ENCODE data around the gene PATZ1. TPM values are rescaled to one million over a fixed set of nuclear protein-coding genes. Genes with fewer than 3 reads are reported as not detected.

Gene PATZ1
- total and polyA plus RNA-seq, 12 donors = 9.2 to 34.8 (median 25.1) TPM

DNA sequence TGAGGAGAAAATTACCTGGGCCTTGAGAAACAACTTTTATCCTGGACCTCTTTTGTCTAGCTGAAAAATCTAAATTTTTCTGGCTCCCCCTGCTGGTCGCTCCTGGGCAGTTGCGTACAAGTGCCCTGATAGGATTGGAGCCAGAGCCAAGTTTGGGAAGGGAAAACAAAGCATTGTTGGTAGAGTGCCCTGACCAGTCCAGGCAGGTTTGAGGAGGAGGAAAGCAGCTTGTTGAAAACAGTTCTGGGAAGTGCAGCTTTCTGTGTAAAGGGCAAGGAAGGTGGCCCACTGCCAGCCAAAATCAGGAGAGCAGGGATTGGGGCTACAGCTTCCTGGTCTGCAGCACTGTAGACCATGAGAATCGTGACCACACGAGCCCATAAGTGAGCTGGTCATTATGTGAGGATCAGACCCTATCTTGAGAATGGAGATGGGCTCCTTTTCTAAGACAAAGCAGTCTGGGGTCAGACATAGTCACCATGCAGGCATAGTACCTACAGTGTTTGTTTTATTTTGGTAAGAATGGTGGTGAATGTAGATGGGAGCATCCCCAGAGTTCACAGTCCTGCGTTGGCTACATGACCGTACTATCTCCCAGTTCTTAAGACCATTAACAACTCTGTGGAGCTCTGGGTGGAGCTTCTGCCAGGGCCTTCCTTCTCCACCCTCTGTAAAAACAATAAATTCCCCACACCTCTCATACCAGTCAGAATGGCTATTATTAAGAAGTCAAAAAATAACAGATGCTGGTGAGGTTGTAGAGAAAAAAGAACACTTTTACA is 32.6 kb downstream of the PATZ1 start:
- intact Hi-C loops (cut with DNase I) = no loop called here
- Histone ChIP-seq H3K4me1 (replicated peaks in 1 of 2) (peaks cover 4 to 5% of the 10 kb centered on the region in 2 donors), H3K36me3 (replicated peaks in 1 of 2) (no peaks in the 10 kb centered on the region), H3K27ac (peak overlapping the region in 2 of 5 donors; percentile 31 to 69), H3K4me3 (no peak overlapping the region), H3K27me3 (no peaks in the 10 kb centered on the region), H3K9me3 (replicated peaks in 1 of 3) (no peaks in the 10 kb centered on the region)
- 25 to 39% (median 31%) methylated on average over 6 of the region's 6 CpGs for WGBS, 4 donors
- TF ChIP-seq, protein P1, sequence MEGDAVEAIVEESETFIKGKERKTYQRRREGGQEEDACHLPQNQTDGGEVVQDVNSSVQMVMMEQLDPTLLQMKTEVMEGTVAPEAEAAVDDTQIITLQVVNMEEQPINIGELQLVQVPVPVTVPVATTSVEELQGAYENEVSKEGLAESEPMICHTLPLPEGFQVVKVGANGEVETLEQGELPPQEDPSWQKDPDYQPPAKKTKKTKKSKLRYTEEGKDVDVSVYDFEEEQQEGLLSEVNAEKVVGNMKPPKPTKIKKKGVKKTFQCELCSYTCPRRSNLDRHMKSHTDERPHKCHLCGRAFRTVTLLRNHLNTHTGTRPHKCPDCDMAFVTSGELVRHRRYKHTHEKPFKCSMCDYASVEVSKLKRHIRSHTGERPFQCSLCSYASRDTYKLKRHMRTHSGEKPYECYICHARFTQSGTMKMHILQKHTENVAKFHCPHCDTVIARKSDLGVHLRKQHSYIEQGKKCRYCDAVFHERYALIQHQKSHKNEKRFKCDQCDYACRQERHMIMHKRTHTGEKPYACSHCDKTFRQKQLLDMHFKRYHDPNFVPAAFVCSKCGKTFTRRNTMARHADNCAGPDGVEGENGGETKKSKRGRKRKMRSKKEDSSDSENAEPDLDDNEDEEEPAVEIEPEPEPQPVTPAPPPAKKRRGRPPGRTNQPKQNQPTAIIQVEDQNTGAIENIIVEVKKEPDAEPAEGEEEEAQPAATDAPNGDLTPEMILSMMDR (IDR thresholded peaks at IDR 0.05) = peak; percentile 73 to 92 (median 83)
- TF ChIP-seq POLR2A (IDR thresholded peaks at IDR 0.05) = peak in 1 of 2 donors; percentile 26
- DNase-seq = peak; percentile 81 to 93 (median 89)

DNA sequence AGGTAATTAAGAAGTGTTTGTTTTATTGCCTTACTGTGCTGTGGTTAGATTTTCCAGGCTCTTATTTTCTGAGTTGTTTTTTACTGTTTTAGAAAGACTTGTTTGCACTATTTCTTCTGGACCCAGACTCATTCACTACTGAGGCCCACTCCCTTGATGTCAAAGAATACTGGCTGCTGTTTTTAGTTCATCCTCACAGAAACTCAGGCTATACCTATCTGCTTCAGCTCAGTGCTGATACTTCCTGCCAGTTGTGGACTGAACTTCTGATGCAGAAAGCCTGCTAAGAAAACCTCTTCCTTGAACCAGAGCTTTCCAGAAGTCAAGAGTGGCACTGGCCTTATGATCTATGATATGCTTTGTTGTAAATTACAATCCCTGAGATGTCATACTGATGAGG is 38.0 kb downstream of the PATZ1 start:
- intact Hi-C loops (cut with DNase I) = no loop called here
- H3K27me3 ChIP-seq = no peaks in the 10 kb centered on the region
- H3K36me3 ChIP-seq (replicated peaks in 1 of 2) = no peaks in the 10 kb centered on the region
- H3K4me1 ChIP-seq (replicated peaks in 1 of 2) = no peaks in the 10 kb centered on the region
- no peak for TF ChIP-seq POLR2A (IDR thresholded peaks at IDR 0.05)
- TF ChIP-seq, protein P1 (IDR thresholded peaks at IDR 0.05) = no peak
- H3K9me3 ChIP-seq (replicated peaks in 1 of 3) = no peaks in the 10 kb centered on the region
- H3K4me3 ChIP-seq = no peak overlapping the region
- DNase-seq = no peak
- H3K27ac ChIP-seq = no peak overlapping the region

DNA sequence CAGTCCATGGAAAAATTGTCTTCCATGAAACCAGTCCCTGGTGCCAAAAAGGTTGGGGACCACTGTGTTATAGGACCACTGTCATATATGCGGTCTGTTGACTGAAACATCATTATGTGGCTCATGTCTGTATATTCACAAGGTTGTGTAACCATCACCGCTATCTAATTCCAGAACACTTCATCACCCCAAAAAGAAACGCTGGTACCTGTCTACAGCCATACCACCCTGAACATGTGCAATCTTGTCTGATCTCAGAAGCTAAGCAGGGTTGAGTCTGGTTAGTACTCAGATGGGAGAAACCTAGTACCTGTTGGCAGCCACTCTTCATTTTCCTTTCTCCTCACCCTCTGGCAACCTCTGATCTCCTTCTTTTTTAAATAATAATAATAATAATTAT is 41.0 kb downstream of the PATZ1 start:
- Histone ChIP-seq H3K9me3 (replicated peaks in 1 of 3) (no peaks in the 10 kb centered on the region), H3K27ac (no peak overlapping the region), H3K4me3 (no peak overlapping the region), H3K4me1 (replicated peaks in 1 of 2) (no peaks in the 10 kb centered on the region), H3K27me3 (no peaks in the 10 kb centered on the region), H3K36me3 (replicated peaks in 1 of 2) (no peaks in the 10 kb centered on the region)
- WGBS, 4 donors = 85 to 95% (median 92%) methylated on average over 3 of the region's 3 CpGs
- TF ChIP-seq, protein P1 (IDR thresholded peaks at IDR 0.05) = no peak
- no peak for TF ChIP-seq POLR2A (IDR thresholded peaks at IDR 0.05)
- no peak for DNase-seq
- intact Hi-C loops (cut with DNase I) = no loop called here

DNA sequence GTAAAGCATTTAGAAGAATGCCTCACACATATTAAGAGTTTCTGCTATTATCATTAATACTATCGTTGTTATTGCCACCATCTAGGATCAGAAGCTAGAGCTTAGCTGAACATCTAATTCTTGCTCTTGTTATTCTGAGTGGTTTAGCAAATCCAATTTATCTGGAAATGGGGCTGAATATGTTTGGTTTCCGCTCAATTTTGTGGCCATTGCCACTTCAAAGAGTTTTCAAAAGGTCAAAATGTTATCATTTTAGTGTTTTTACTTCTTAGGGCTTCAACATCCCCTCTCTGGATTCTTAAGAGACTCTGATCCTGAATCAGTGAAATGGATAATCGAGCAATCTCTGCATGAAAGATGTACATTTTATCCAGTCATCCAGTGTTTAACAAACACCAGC is 43.6 kb downstream of the PATZ1 start:
- no peaks in the 10 kb centered on the region for H3K27me3 ChIP-seq
- DNase-seq = no peak
- H3K4me3 ChIP-seq = no peak overlapping the region
- H3K9me3 ChIP-seq (replicated peaks in 1 of 3) = no peaks in the 10 kb centered on the region
- H3K27ac ChIP-seq = no peak overlapping the region
- intact Hi-C loops (cut with DNase I) = no loop called here
- no peak for TF ChIP-seq POLR2A (IDR thresholded peaks at IDR 0.05)
- TF ChIP-seq, protein P1 (IDR thresholded peaks at IDR 0.05) = no peak
- WGBS, 4 donors = 87 to 91% (median 89%) methylated on average over 3 of the region's 3 CpGs
- H3K4me1 ChIP-seq (replicated peaks in 1 of 2) = no peaks in the 10 kb centered on the region
- no peaks in the 10 kb centered on the region for H3K36me3 ChIP-seq (replicated peaks in 1 of 2)
